Brain microvascular endothelial cell (primary cell): ENCODE measurements around the gene STK10.

Source experiments
- DNase-seq: peaks from one replicate; pipeline ENCODE4 v3.0.0-alpha.2; 2020
- H3K27ac ChIP-seq: fragments of 250-450 bp; sonication (Bioruptor Pico); 2 replicates; pipeline ENCODE4 v1.5.1; 2020; ENCODE audit warnings: mild to moderate bottlenecking, moderate library complexity
- H3K27me3 ChIP-seq: fragments of 250-450 bp; sonication (Bioruptor Pico); replicated peaks from 2 replicates; pipeline ENCODE4 v1.5.1; 2020; ENCODE audit warnings: mild to moderate bottlenecking
- H3K36me3 ChIP-seq: fragments of 250-450 bp; sonication (Bioruptor Pico); replicated peaks from 2 replicates; pipeline ENCODE4 v1.5.1; 2020; ENCODE audit warnings: mild to moderate bottlenecking
- H3K4me3 ChIP-seq: 2 replicates; pipeline ENCODE4 v1.5.1; 2011; ENCODE audit warnings: low read depth, mild to moderate bottlenecking, control low read depth, low read length, moderate library complexity
- in situ Hi-C: cut with HindIII; loops from 2 replicates; pipeline ENCODE4 v1.10.0; 2017; ENCODE audit warnings: low sequenced_read_pairs, low pct_ligation_motif_present
- TF ChIP-seq, protein P1 (sequence below): IDR thresholded peaks from 2 replicates; pipeline ENCODE4 v1.5.1; 2011; ENCODE audit warnings: low read depth, mild to moderate bottlenecking, moderate library complexity, low read length, control low read depth, inconsistent platforms; ENCODE audit errors: missing control alignments

Gene STK10

DNA sequence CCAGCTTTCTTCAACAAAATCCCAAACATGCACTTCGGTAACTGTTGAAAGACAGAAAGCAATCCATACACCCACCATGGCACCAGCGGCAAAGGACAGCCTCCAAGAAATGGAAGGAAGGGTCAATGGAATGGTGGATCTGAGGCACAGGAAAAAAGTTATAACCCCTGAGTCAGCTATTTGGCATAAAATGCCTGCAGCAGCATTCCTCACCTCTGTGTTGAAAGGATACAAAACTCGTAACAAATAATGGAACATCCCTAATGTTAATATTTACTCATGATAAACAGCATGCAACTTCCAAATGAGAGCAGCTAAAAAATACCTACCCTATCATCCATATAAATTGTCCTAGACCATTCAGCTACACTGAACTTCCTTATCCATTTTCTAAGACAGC lies 191.0 kb downstream of the STK10 start:
- in situ Hi-C loops, result no loop called here
- DNase-seq, result no peak
- no peaks in the 10 kb centered on the region for H3K27me3 ChIP-seq

GRCh38 chr5:171992813-171993212 lies 195.2 kb downstream of the STK10 start:
- Histone ChIP-seq H3K4me3 (no peak overlapping the region), H3K27ac (no peak overlapping the region), H3K36me3 (peaks cover 3% of the 10 kb centered on the region), H3K27me3 (no peaks in the 10 kb centered on the region)
- TF ChIP-seq, protein P1, sequence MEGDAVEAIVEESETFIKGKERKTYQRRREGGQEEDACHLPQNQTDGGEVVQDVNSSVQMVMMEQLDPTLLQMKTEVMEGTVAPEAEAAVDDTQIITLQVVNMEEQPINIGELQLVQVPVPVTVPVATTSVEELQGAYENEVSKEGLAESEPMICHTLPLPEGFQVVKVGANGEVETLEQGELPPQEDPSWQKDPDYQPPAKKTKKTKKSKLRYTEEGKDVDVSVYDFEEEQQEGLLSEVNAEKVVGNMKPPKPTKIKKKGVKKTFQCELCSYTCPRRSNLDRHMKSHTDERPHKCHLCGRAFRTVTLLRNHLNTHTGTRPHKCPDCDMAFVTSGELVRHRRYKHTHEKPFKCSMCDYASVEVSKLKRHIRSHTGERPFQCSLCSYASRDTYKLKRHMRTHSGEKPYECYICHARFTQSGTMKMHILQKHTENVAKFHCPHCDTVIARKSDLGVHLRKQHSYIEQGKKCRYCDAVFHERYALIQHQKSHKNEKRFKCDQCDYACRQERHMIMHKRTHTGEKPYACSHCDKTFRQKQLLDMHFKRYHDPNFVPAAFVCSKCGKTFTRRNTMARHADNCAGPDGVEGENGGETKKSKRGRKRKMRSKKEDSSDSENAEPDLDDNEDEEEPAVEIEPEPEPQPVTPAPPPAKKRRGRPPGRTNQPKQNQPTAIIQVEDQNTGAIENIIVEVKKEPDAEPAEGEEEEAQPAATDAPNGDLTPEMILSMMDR, result no peak
- in situ Hi-C loops, result no loop called here
- no peak for DNase-seq

More for the DNA sequence above, 191.0 kb downstream of the STK10 start:
- Histone ChIP-seq H3K4me3 (no peak overlapping the region), H3K36me3 (no peaks in the 10 kb centered on the region), H3K27ac (no peak overlapping the region)
- TF ChIP-seq, protein P1, result no peak

- Histone ChIP-seq H3K36me3 (peaks cover 3% of the 10 kb centered on the region), H3K27me3 (no peaks in the 10 kb centered on the region), H3K4me3 (no peak overlapping the region), H3K27ac (no peak overlapping the region)
- DNase-seq, result no peak
- in situ Hi-C loops, result no loop called here
- TF ChIP-seq, protein P1, result no peak
Observed at GRCh38 chr5:171992305-171992704, 195.7 kb downstream of the STK10 start.
